ENCODE measurements around the gene OBSL1. TPM values are rescaled to one million over a fixed set of nuclear protein-coding genes. Genes with fewer than 3 reads are reported as not detected.

The OBSL1 gene
- total RNA-seq, 6 experiments from 2014 or later, result 60.0 to 85.2 (median 65.8) TPM

- peaks cover 9% of the 10 kb centered on the region for H3K36me3 Mint-ChIP-seq (ENCODE audit: low read depth)
- TF ChIP-seq, protein P1, sequence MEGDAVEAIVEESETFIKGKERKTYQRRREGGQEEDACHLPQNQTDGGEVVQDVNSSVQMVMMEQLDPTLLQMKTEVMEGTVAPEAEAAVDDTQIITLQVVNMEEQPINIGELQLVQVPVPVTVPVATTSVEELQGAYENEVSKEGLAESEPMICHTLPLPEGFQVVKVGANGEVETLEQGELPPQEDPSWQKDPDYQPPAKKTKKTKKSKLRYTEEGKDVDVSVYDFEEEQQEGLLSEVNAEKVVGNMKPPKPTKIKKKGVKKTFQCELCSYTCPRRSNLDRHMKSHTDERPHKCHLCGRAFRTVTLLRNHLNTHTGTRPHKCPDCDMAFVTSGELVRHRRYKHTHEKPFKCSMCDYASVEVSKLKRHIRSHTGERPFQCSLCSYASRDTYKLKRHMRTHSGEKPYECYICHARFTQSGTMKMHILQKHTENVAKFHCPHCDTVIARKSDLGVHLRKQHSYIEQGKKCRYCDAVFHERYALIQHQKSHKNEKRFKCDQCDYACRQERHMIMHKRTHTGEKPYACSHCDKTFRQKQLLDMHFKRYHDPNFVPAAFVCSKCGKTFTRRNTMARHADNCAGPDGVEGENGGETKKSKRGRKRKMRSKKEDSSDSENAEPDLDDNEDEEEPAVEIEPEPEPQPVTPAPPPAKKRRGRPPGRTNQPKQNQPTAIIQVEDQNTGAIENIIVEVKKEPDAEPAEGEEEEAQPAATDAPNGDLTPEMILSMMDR (IDR thresholded peaks at IDR 0.05), result no peak
- H3K27ac Mint-ChIP-seq, result no peak overlapping the region
These were observed 1.8 kb upstream of the OBSL1 start for GRCh38 chr2:219573166-219573565.

DNA sequence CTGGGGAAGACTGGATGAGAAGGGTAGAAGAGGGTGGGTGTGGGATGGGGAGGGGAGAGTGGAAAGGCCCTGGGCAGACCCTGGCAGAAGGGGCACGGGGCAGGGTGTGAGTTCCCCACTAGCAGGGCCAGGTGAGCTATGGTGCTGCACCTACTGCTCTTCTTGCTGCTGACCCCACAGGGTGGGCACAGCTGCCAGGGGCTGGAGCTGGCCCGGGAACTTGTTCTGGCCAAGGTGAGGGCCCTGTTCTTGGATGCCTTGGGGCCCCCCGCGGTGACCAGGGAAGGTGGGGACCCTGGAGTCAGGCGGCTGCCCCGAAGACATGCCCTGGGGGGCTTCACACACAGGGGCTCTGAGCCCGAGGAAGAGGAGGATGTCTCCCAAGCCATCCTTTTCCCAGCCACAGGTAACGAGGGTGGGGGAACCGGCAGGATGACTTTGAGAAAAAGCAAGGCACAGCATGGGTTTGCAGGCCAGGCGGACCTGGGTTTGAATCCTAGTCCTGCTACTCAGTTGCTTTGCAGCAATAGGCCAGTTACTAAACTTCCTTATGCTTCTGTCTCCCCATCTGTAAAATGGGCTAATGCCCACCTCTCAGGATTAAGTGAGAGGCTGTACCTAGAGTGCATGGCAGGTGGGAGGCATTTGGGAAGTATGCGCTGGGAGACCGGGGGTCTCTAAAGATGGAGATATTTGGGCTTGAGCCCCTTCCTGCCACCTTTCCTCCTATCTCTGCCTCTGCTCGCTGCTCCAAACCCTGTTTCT, 1.1 kb upstream of the OBSL1 start, which contains the start of gene INHA:
Gene INHA (plus strand): TSS at position 74 of the 765 bp plus-strand sequence. CDS start 65 bp downstream, at position 139.
- H3K27me3 Mint-ChIP-seq (ENCODE audit: insufficient read depth), result peaks cover 20% of the 10 kb centered on the region
- peak within 1 kb of the TSS; percentile 70 for H3K4me3 Mint-ChIP-seq
- TF ChIP-seq, protein P1 (IDR thresholded peaks at IDR 0.05), result no peak
- peaks cover 9% of the 10 kb centered on the region for H3K36me3 Mint-ChIP-seq (ENCODE audit: low read depth)
- no peak for DNase-seq
- H3K4me1 Mint-ChIP-seq (ENCODE audit: low read depth), result peaks cover 26% of the 10 kb centered on the region
- no peaks in the 10 kb centered on the region for H3K9me3 Mint-ChIP-seq
- H3K27ac Mint-ChIP-seq, result peak within 1 kb of the TSS; percentile 53

More at GRCh38 chr2:219573166-219573565, 1.8 kb upstream of the OBSL1 start:
- DNase-seq, result no peak
- no peaks in the 10 kb centered on the region for H3K9me3 Mint-ChIP-seq
- peaks cover 27% of the 10 kb centered on the region for H3K4me1 Mint-ChIP-seq (ENCODE audit: low read depth)
- no peak overlapping the region for H3K4me3 Mint-ChIP-seq
- peaks cover 18% of the 10 kb centered on the region for H3K27me3 Mint-ChIP-seq (ENCODE audit: insufficient read depth)

- peaks cover 10% of the 10 kb centered on the region for H3K27me3 Mint-ChIP-seq (ENCODE audit: insufficient read depth)
- no peak overlapping the region for H3K27ac Mint-ChIP-seq
- peak overlapping the region; percentile 45 for H3K4me3 Mint-ChIP-seq
- H3K9me3 Mint-ChIP-seq, result no peaks in the 10 kb centered on the region
- TF ChIP-seq, protein P1 (IDR thresholded peaks at IDR 0.05), result no peak
- peaks cover 18% of the 10 kb centered on the region for H3K36me3 Mint-ChIP-seq (ENCODE audit: low read depth)
- H3K4me1 Mint-ChIP-seq (ENCODE audit: low read depth), result peaks cover 17% of the 10 kb centered on the region
- no peak for DNase-seq
These were observed 422 bp downstream of the OBSL1 start for GRCh38 chr2:219570924-219571310.

DNA sequence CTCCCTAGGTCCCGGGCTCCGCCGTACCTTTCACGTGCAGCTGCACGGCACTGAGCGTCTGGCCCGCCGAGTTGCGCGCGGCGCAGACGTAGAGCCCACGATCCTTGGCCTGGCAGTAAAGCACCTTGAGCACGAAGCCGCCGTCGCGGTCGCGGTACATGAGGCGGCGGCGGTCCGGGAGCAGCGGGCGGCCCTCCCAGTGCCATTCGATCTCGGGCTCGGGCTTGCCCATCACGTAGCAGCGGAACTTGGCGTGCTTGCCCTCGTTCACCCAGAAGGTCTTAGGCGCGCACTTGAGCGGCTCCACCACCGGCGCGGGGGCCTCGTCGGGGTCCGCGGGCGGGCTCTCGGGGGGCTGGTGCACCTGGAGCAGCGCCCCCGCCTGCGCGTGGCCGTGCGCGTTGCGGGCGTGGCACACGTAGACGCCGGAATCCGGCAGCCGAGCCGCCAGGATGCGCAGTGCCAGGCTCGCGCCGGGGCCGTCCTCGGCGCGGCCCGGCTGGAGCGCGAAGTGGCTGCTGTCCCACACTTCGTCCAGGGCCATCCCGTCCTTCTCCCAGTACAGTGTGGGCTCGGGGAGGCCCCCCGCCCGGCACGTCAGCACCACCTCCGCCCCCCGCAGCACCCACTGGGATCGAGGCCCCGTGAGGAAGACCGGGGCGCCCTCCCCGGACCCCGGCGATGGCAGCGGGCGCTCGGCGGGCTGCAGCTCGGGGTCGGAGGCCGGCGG, 980 bp downstream of the OBSL1 start:
- peaks cover 18% of the 10 kb centered on the region for H3K36me3 Mint-ChIP-seq (ENCODE audit: low read depth)
- TF ChIP-seq, protein P1 (IDR thresholded peaks at IDR 0.05), result peak; percentile 44; the same call in 1 of the 2 replicates
- peak overlapping the region; percentile 76 for H3K4me3 Mint-ChIP-seq
- H3K4me1 Mint-ChIP-seq (ENCODE audit: low read depth), result peaks cover 17% of the 10 kb centered on the region
- peak overlapping the region; percentile 51; the same call in 1 of the 2 replicates for H3K27ac Mint-ChIP-seq
- peaks cover 7% of the 10 kb centered on the region for H3K27me3 Mint-ChIP-seq (ENCODE audit: insufficient read depth)
- DNase-seq, result no peak
- H3K9me3 Mint-ChIP-seq, result no peaks in the 10 kb centered on the region

GRCh38 chr2:219569635-219570034, 1.7 kb downstream of the OBSL1 start:
- Mint-ChIP-seq H3K9me3 (no peaks in the 10 kb centered on the region), H3K27ac (no peak overlapping the region), H3K4me1 (ENCODE audit: low read depth) (peaks cover 17% of the 10 kb centered on the region), H3K27me3 (ENCODE audit: insufficient read depth) (peaks cover 5% of the 10 kb centered on the region), H3K4me3 (peak overlapping the region; percentile 76), H3K36me3 (ENCODE audit: low read depth) (peaks cover 19% of the 10 kb centered on the region)
- DNase-seq, result no peak
- TF ChIP-seq, protein P1 (IDR thresholded peaks at IDR 0.05), result no peak
